HG02588 (cell line): ENCODE data around the gene NEU2.

Experiments
- ATAC-seq: cut with Tn5 transposase; IDR thresholded peaks from one replicate; pipeline ENCODE4 v1.9.1; 2021; ENCODE audit warnings: mild to moderate bottlenecking, moderate library complexity; ENCODE audit not compliant: unreplicated experiment

NEU2 gene

GRCh38 chr2:233032551-233033320 is at the start of gene NEU2:
Gene NEU2, plus strand, starts transcription at chr2:233032672. Its CDS starts 0 bp downstream, at chr2:233032672.
- ATAC-seq = no peak

GRCh38 chr2:232982926-232983668 is 49.4 kb upstream of the NEU2 start:
- no peak for ATAC-seq

GRCh38 chr2:232983669-232984140 is 48.8 kb upstream of the NEU2 start:
- no peak for ATAC-seq

- no peak for ATAC-seq
Observed at GRCh38 chr2:232984451-232985207, 47.8 kb upstream of the NEU2 start.

- no peak for ATAC-seq
Observed at GRCh38 chr2:232986155-232986554, 46.3 kb upstream of the NEU2 start.

- ATAC-seq = no peak
Observed at GRCh38 chr2:232993231-232993821, 39.1 kb upstream of the NEU2 start.

GRCh38 chr2:232994446-232994845 is 38.0 kb upstream of the NEU2 start:
- ATAC-seq = no peak

GRCh38 chr2:232997749-232998665 is 34.5 kb upstream of the NEU2 start:
- ATAC-seq = no peak

- no peak for ATAC-seq
Observed at GRCh38 chr2:232998666-232998985, 33.8 kb upstream of the NEU2 start.

GRCh38 chr2:232999354-232999753 is 33.1 kb upstream of the NEU2 start:
- ATAC-seq = no peak

- no peak for ATAC-seq
Observed at GRCh38 chr2:233000886-233001750, 31.4 kb upstream of the NEU2 start.

- no peak for ATAC-seq
Observed at GRCh38 chr2:233002829-233003657, 29.4 kb upstream of the NEU2 start.

- no peak for ATAC-seq
Observed at GRCh38 chr2:233003658-233004555, 28.6 kb upstream of the NEU2 start.

- ATAC-seq = no peak
Observed at GRCh38 chr2:233005096-233005495, 27.4 kb upstream of the NEU2 start.

- no peak for ATAC-seq
Observed at GRCh38 chr2:233006648-233007047, 25.8 kb upstream of the NEU2 start.

GRCh38 chr2:233007270-233007669 is 25.2 kb upstream of the NEU2 start:
- no peak for ATAC-seq

GRCh38 chr2:233007739-233008138 is 24.7 kb upstream of the NEU2 start:
- ATAC-seq = no peak
